22Rv1 (cell line): ENCODE measurements around the gene MAPKAPK3.

Experiments
- H3K27ac ChIP-seq: fragments of 450-650 bp; 2 replicates; pipeline ENCODE4 v1.5.1; 2017
- ZFX ChIP-seq: fragments of 450-650 bp; IDR thresholded peaks from 2 replicates; pipeline ENCODE4 v1.6.1; 2017; ENCODE audit warnings: antibody characterized with exemption, borderline replicate concordance
- TF ChIP-seq, protein P1 (sequence below): fragments of 450-650 bp; IDR thresholded peaks from 2 replicates; pipeline ENCODE4 v1.5.1; 2017; ENCODE audit warnings: mild to moderate bottlenecking

The MAPKAPK3 gene

DNA sequence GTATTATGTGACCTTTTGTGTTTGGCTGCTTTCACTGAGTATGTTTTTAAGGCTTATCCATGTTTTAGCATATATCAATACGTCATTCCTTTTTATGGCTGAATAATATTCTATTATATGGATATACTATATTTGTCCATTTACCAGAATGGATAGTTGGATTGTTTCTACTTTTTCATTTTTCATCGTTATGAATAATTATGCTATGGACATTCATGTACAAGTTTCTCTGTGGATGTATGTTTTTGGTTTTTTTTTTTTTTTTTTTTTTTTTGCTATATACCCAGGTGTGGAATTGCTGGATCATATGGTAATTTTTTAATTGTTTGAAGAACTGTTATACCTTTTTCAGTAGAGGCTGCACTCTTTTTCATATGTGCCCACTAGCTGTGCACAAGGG is 81.3 kb downstream of the MAPKAPK3 start:
- TF ChIP-seq ZFX, result no peak
- TF ChIP-seq, protein P1, sequence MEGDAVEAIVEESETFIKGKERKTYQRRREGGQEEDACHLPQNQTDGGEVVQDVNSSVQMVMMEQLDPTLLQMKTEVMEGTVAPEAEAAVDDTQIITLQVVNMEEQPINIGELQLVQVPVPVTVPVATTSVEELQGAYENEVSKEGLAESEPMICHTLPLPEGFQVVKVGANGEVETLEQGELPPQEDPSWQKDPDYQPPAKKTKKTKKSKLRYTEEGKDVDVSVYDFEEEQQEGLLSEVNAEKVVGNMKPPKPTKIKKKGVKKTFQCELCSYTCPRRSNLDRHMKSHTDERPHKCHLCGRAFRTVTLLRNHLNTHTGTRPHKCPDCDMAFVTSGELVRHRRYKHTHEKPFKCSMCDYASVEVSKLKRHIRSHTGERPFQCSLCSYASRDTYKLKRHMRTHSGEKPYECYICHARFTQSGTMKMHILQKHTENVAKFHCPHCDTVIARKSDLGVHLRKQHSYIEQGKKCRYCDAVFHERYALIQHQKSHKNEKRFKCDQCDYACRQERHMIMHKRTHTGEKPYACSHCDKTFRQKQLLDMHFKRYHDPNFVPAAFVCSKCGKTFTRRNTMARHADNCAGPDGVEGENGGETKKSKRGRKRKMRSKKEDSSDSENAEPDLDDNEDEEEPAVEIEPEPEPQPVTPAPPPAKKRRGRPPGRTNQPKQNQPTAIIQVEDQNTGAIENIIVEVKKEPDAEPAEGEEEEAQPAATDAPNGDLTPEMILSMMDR, result no peak
- no peak overlapping the region for H3K27ac ChIP-seq
